Liver (tissue), 9 donors: Measurements from ENCODE around the gene RPL9. TPM values are rescaled to one million over a fixed set of nuclear protein-coding genes. Genes with fewer than 3 reads are reported as not detected.

Experiments
- DNase-seq: peaks from one replicate; pipeline ENCODE4 v3.0.0-alpha.2; 2017; ENCODE audit warnings: low spot score
- H3K27ac ChIP-seq, 2 donors: one replicate each; pipeline ENCODE4 v1.7.0; 2013; ENCODE audit warnings: inconsistent platforms in 2 of 2, low read length in 2 of 2, control low read depth in 1 of 2, low read depth in 1 of 2, mild to moderate bottlenecking in 1 of 2
- H3K27me3 ChIP-seq, 4 donors: one replicate each; pipeline versions ENCODE4 v1.6.1 to v1.7.0; 2013; ENCODE audit warnings: low read length in 3 of 4, inconsistent platforms in 1 of 4, mild to moderate bottlenecking in 1 of 4, moderate library complexity in 1 of 4; ENCODE audit not compliant: control insufficient read depth in 4 of 4, insufficient read depth in 4 of 4
- H3K36me3 ChIP-seq, 4 donors: one replicate each; pipeline versions ENCODE4 v1.6.1 to v1.7.0; 2013; ENCODE audit warnings: low read length in 3 of 4, mild to moderate bottlenecking in 3 of 4, low read depth in 1 of 4, moderate library complexity in 1 of 4; ENCODE audit not compliant: control insufficient read depth in 4 of 4, insufficient read depth in 3 of 4
- H3K4me1 ChIP-seq, 4 donors: one replicate each; pipeline versions ENCODE4 v1.6.1 to v1.7.0; 2013; ENCODE audit warnings: low read length in 3 of 4, mild to moderate bottlenecking in 3 of 4, moderate library complexity in 1 of 4; ENCODE audit not compliant: control insufficient read depth in 4 of 4, insufficient read depth in 4 of 4
- H3K4me3 ChIP-seq, 3 donors: one replicate each; pipeline versions ENCODE4 v1.6.1 to v1.7.0; 2013; ENCODE audit warnings: low read length in 3 of 3, control low read depth in 1 of 3, low read depth in 1 of 3, mild to moderate bottlenecking in 1 of 3
- H3K9ac ChIP-seq, 2 donors: one replicate each; pipeline ENCODE4 v1.7.0; 2013; ENCODE audit warnings: low read length in 2 of 2, mild to moderate bottlenecking in 2 of 2, moderate library complexity in 2 of 2, control low read depth in 1 of 2, low read depth in 1 of 2
- H3K9me3 ChIP-seq, 4 donors: one replicate each; pipeline versions ENCODE4 v1.6.1 to v1.7.0; 2013; ENCODE audit warnings: low read length in 3 of 4; ENCODE audit not compliant: control insufficient read depth in 4 of 4
- ATF3 ChIP-seq: IDR thresholded peaks from 2 replicates; pipeline ENCODE4 v1.6.1; 2016; ENCODE audit warnings: antibody characterized with exemption
- CTCF ChIP-seq: fragments of 150-350 bp; IDR thresholded peaks from 2 replicates; pipeline ENCODE4 v1.5.1; 2017; ENCODE audit warnings: improper control_type of control experiment, low read depth, low read length; ENCODE audit not compliant: missing input control
- EGR1 ChIP-seq, 2 donors: IDR thresholded peaks; 2 replicates each; pipeline ENCODE4 v1.6.1; 2016 to 2018; ENCODE audit warnings: antibody characterized with exemption in 2 of 2, low read depth in 2 of 2
- FOXA1 ChIP-seq: IDR thresholded peaks from 2 replicates; pipeline ENCODE4 v1.6.1; 2016; ENCODE audit warnings: antibody characterized with exemption
- FOXA2 ChIP-seq: IDR thresholded peaks from 2 replicates; pipeline ENCODE4 v1.6.1; 2016; ENCODE audit warnings: antibody characterized with exemption
- GABPA ChIP-seq, 2 donors: IDR thresholded peaks in 1 of 2; conservative IDR thresholded peaks in 1 of 2; 2 replicates each; pipeline ENCODE4 v1.6.1; 2016; ENCODE audit warnings: antibody characterized with exemption in 2 of 2, mild to moderate bottlenecking in 1 of 2, moderate library complexity in 1 of 2
- HNF4A ChIP-seq, 2 donors: conservative IDR thresholded peaks; 2 replicates each; pipeline ENCODE4 v1.6.1; 2016; ENCODE audit warnings: antibody characterized with exemption in 2 of 2, mild to moderate bottlenecking in 2 of 2
- HNF4G ChIP-seq: IDR thresholded peaks from 2 replicates; pipeline ENCODE4 v1.6.1; 2016; ENCODE audit warnings: antibody characterized with exemption
- JUND ChIP-seq, 2 donors: IDR thresholded peaks; 2 replicates each; pipeline ENCODE4 v1.6.1; 2016; ENCODE audit warnings: antibody characterized with exemption in 2 of 2
- MAX ChIP-seq: IDR thresholded peaks from 2 replicates; pipeline ENCODE4 v1.6.1; 2016; ENCODE audit warnings: antibody characterized with exemption
- NR2F2 ChIP-seq: IDR thresholded peaks from 2 replicates; pipeline ENCODE4 v1.6.1; 2016; ENCODE audit warnings: antibody characterized with exemption
- RAD21 ChIP-seq, 2 donors: IDR thresholded peaks; 2 replicates each; pipeline ENCODE4 v1.6.1; 2016; ENCODE audit warnings: antibody characterized with exemption in 2 of 2, mild to moderate bottlenecking in 2 of 2
- REST ChIP-seq: IDR thresholded peaks from 2 replicates; pipeline ENCODE4 v1.6.1; 2016; ENCODE audit warnings: antibody characterized with exemption, mild to moderate bottlenecking
- RXRA ChIP-seq, 2 donors: IDR thresholded peaks; 2 replicates each; pipeline ENCODE4 v1.6.1; 2017 to 2018; ENCODE audit warnings: antibody characterized with exemption in 2 of 2, mild to moderate bottlenecking in 1 of 2
- SP1 ChIP-seq: IDR thresholded peaks from 2 replicates; pipeline ENCODE4 v1.6.1; 2018; ENCODE audit warnings: antibody characterized with exemption, mild to moderate bottlenecking
- TAF1 ChIP-seq: conservative IDR thresholded peaks from 2 replicates; pipeline ENCODE4 v1.6.1; 2016; ENCODE audit warnings: antibody characterized with exemption, mild to moderate bottlenecking
- YY1 ChIP-seq: IDR thresholded peaks from 2 replicates; pipeline ENCODE4 v1.6.1; 2016; ENCODE audit warnings: antibody characterized with exemption, mild to moderate bottlenecking
- ZBTB33 ChIP-seq: IDR thresholded peaks from 2 replicates; pipeline ENCODE4 v1.6.1; 2016; ENCODE audit warnings: antibody characterized with exemption
- WGBS: extraction: QIAGEN DNeasy Blood & Tissue Kit; methylation state at CpG from one replicate; pipeline ENCODE4 v1.1.7; 2013; 5-methylcytosine and 5-hydroxymethylcytosine counted together
- polyA plus RNA-seq, 2 donors: library from polyadenylated mRNA; stranded (reverse) in 1 of 2; unstranded in 1 of 2; fragments of 200-250 nt in 1 of 2; fragments of >200 nt in 1 of 2; fragmentation: Nextera tagmentation in 1 of 2; extraction: Ambion mirVana in 1 of 2; gene quantifications; one replicate each; pipeline versions ENCODE4 v1.2.1 to v1.2.3, GENCODE V29; 2013 to 2015
- total RNA-seq, 2 donors: library from RNA; depleted of rRNA; stranded (reverse); fragments of >200 nt; gene quantifications; one replicate each; pipeline ENCODE4 v1.2.3, GENCODE V29; 2014
- donor health status: healthy.
- donor health status: healthy.
- donor health status: healthy.
- donor health status: healthy.
- donor health status: healthy.

The RPL9 gene
- total and polyA plus RNA-seq, 4 donors: 427 to 1,176 (median 615) TPM

- TF ChIP-seq TAF1 (no peak), FOXA2 (peak; percentile 5), HNF4G (no peak), ZBTB33 (peak; percentile 37), FOXA1 (peak; percentile 35), CTCF (peak; percentile 92), HNF4A (conservative IDR thresholded peaks at IDR 0.05) (peak; percentile 65), REST (peak; percentile 46), NR2F2 (peak; percentile 49), RAD21 (IDR thresholded peaks at IDR 0.05) (peak; percentile 95 to 96), SP1 (peak; percentile 49), YY1 (peak; percentile 87), GABPA (IDR thresholded peaks at IDR 0.05 in 1 of 2, conservative IDR thresholded peaks at IDR 0.05 in 1 of 2) (no peak), MAX (no peak), ATF3 (peak; percentile 18), EGR1 (IDR thresholded peaks at IDR 0.05; ENCODE audit: low read depth in 2 of 2) (no peak), JUND (IDR thresholded peaks at IDR 0.05) (peak in 1 of 2 donors; percentile 15), RXRA (IDR thresholded peaks at IDR 0.05) (peak; percentile 78 to 83)
- Histone ChIP-seq H3K4me3 (peak overlapping the region in 1 of 3 donors; percentile 17), H3K36me3 (peaks cover 0 to 10% (median under 1%) of the 10 kb centered on the region in 4 donors), H3K27ac (peak overlapping the region; percentile 89 to 91), H3K9ac (peak overlapping the region; percentile 30 to 71), H3K4me1 (peaks cover 9 to 46% (median 33%) of the 10 kb centered on the region in 4 donors), H3K27me3 (no peaks in the 10 kb centered on the region), H3K9me3 (no peaks in the 10 kb centered on the region)
- DNase-seq: no peak
- WGBS: 30% methylated on average over 4 of the region's 4 CpGs
Measured at GRCh38 chr4:39469429-39470077, 10.8 kb upstream of the RPL9 start.
